ENCODE results near the gene HMMR.
A peak's percentile ranks its signal among the peaks of the same experiment; 100 is the strongest.

Gene HMMR

GRCh38 chr5:163506726-163507125 lies 46.3 kb downstream of the HMMR start:
- Histone ChIP-seq H3K4me2 (peak overlapping the region; percentile 80), H3K4me3 (IDR thresholded peaks at IDR 0.05; ENCODE audit: insufficient read depth, low read depth, low read length) (no peak overlapping the region), H4K20me1 (ENCODE audit: insufficient read depth) (0 out of 2 replicates have a peak, but pooled peaks cover 6% of the 10 kb centered on the region), H3K36me3 (ENCODE audit: insufficient read depth) (no peaks in the 10 kb centered on the region), H3K9ac (peak overlapping the region; percentile 82; the same call in 1 of the 2 replicates), H2AFZ (ENCODE audit: low read depth) (no peak overlapping the region), H3K27me3 (ENCODE audit: insufficient read depth, low read depth) (no peaks in the 10 kb centered on the region), H3K4me1 (ENCODE audit: low read depth, poor library complexity, severe bottlenecking) (peaks cover 18% of the 10 kb centered on the region), H3K27ac (peak overlapping the region; percentile 82; the same call in 1 of the 2 replicates), H3K79me2 (ENCODE audit: insufficient read depth, low read depth) (peaks cover 56% of the 10 kb centered on the region)
- no peak for TF ChIP-seq CTCF (conservative IDR thresholded peaks at IDR 0.05; ENCODE audit: low read depth, low read length)

- peaks cover 65% of the 10 kb centered on the region for H3K79me2 ChIP-seq (ENCODE audit: insufficient read depth, low read depth)
- H3K4me3 ChIP-seq (IDR thresholded peaks at IDR 0.05; ENCODE audit: insufficient read depth, low read depth, low read length) = no peak overlapping the region
Measured at GRCh38 chr5:163508753-163509152, 48.3 kb downstream of the HMMR start.

GRCh38 chr5:163509291-163509951 lies 49.0 kb downstream of the HMMR start:
- H3K4me3 ChIP-seq (IDR thresholded peaks at IDR 0.05; ENCODE audit: insufficient read depth, low read depth, low read length) = no peak overlapping the region

More at GRCh38 chr5:163508753-163509152, 48.3 kb downstream of the HMMR start:
- no peaks in the 10 kb centered on the region for H3K36me3 ChIP-seq (ENCODE audit: insufficient read depth)
- 0 out of 2 replicates have a peak, but pooled peaks cover 6% of the 10 kb centered on the region for H4K20me1 ChIP-seq (ENCODE audit: insufficient read depth)
- H3K4me2 ChIP-seq = no peak overlapping the region
- H3K27me3 ChIP-seq (ENCODE audit: insufficient read depth, low read depth) = no peaks in the 10 kb centered on the region
- TF ChIP-seq CTCF (conservative IDR thresholded peaks at IDR 0.05; ENCODE audit: low read depth, low read length) = no peak
- H2AFZ ChIP-seq (ENCODE audit: low read depth) = no peak overlapping the region
- no peak overlapping the region for H3K9ac ChIP-seq
- H3K4me1 ChIP-seq (ENCODE audit: low read depth, poor library complexity, severe bottlenecking) = peaks cover 15% of the 10 kb centered on the region
- no peak overlapping the region for H3K27ac ChIP-seq

GRCh38 chr5:163512526-163512925 lies 52.1 kb downstream of the HMMR start:
- Histone ChIP-seq H3K79me2 (ENCODE audit: insufficient read depth, low read depth) (peaks cover 50% of the 10 kb centered on the region), H3K27ac (no peak overlapping the region), H3K27me3 (ENCODE audit: insufficient read depth, low read depth) (no peaks in the 10 kb centered on the region), H3K4me1 (ENCODE audit: low read depth, poor library complexity, severe bottlenecking) (peaks cover 11% of the 10 kb centered on the region), H3K4me3 (IDR thresholded peaks at IDR 0.05; ENCODE audit: insufficient read depth, low read depth, low read length) (no peak overlapping the region), H3K4me2 (no peak overlapping the region), H2AFZ (ENCODE audit: low read depth) (no peak overlapping the region), H4K20me1 (ENCODE audit: insufficient read depth) (no peaks in the 10 kb centered on the region), H3K36me3 (ENCODE audit: insufficient read depth) (no peaks in the 10 kb centered on the region), H3K9ac (no peak overlapping the region)
- no peak for TF ChIP-seq CTCF (conservative IDR thresholded peaks at IDR 0.05; ENCODE audit: low read depth, low read length)

More at GRCh38 chr5:163509291-163509951, 49.0 kb downstream of the HMMR start:
- H3K4me2 ChIP-seq = no peak overlapping the region
- H2AFZ ChIP-seq (ENCODE audit: low read depth) = no peak overlapping the region
- H3K4me1 ChIP-seq (ENCODE audit: low read depth, poor library complexity, severe bottlenecking) = peaks cover 15% of the 10 kb centered on the region
- H3K27ac ChIP-seq = no peak overlapping the region
- peaks cover 65% of the 10 kb centered on the region for H3K79me2 ChIP-seq (ENCODE audit: insufficient read depth, low read depth)
- 0 out of 2 replicates have a peak, but pooled peaks cover 6% of the 10 kb centered on the region for H4K20me1 ChIP-seq (ENCODE audit: insufficient read depth)
- no peaks in the 10 kb centered on the region for H3K27me3 ChIP-seq (ENCODE audit: insufficient read depth, low read depth)
- no peaks in the 10 kb centered on the region for H3K36me3 ChIP-seq (ENCODE audit: insufficient read depth)
- no peak overlapping the region for H3K9ac ChIP-seq
- no peak for TF ChIP-seq CTCF (conservative IDR thresholded peaks at IDR 0.05; ENCODE audit: low read depth, low read length)
